ACC112 (cell line): ENCODE data around the gene THSD7B.

Experiments
- H2AFZ ChIP-seq: fragments of 200-600 bp; sonication (generic); one replicate; pipeline ENCODE4 v1.6.0; 2017; ENCODE audit warnings: antibody characterized with exemption, low read length; ENCODE audit not compliant: unreplicated experiment
- H3K27ac ChIP-seq: fragments of 200-600 bp; sonication (generic); 2 replicates; pipeline ENCODE4 v1.5.1; 2014; ENCODE audit warnings: low read depth, mild to moderate bottlenecking, antibody characterized with exemption, low read length, moderate library complexity
- H3K27me3 ChIP-seq: fragments of 200-600 bp; sonication (generic); 2 replicates; pipeline ENCODE4 v1.6.1; 2014; ENCODE audit warnings: mild to moderate bottlenecking, antibody characterized with exemption, low read length, moderate library complexity, mixed read lengths; ENCODE audit not compliant: insufficient read depth
- H3K36me3 ChIP-seq: fragments of 200-600 bp; sonication (generic); 2 replicates; pipeline ENCODE4 v1.6.1; 2016; ENCODE audit warnings: mild to moderate bottlenecking, antibody characterized with exemption, low read length, moderate library complexity, mixed read lengths; ENCODE audit not compliant: insufficient read depth
- H3K4me1 ChIP-seq: fragments of 200-600 bp; sonication (generic); one replicate; pipeline ENCODE4 v1.6.1; 2016; ENCODE audit warnings: low read length, mixed read lengths; ENCODE audit not compliant: insufficient read depth, unreplicated experiment, control insufficient read depth
- H3K4me3 ChIP-seq: fragments of 200-600 bp; sonication (generic); 2 replicates; pipeline ENCODE4 v1.5.1; 2014; ENCODE audit warnings: mild to moderate bottlenecking, low read depth, low read length
- H3K79me2 ChIP-seq: fragments of 200-600 bp; sonication (generic); one replicate; pipeline ENCODE4 v1.6.0; 2016; ENCODE audit warnings: low read length; ENCODE audit not compliant: control insufficient read depth, unreplicated experiment, insufficient read depth

The THSD7B gene

GRCh38 chr2:136801661-136802060 lies 36.3 kb downstream of the THSD7B start:
- no peaks in the 10 kb centered on the region for H3K36me3 ChIP-seq
- no peak overlapping the region for H2AFZ ChIP-seq
- no peak overlapping the region for H3K4me3 ChIP-seq
- no peaks in the 10 kb centered on the region for H3K27me3 ChIP-seq
- H3K4me1 ChIP-seq = no peaks in the 10 kb centered on the region
- no peaks in the 10 kb centered on the region for H3K79me2 ChIP-seq
- no peak overlapping the region for H3K27ac ChIP-seq

GRCh38 chr2:136809998-136810397 lies 44.7 kb downstream of the THSD7B start:
- Histone ChIP-seq H3K27me3 (no peaks in the 10 kb centered on the region), H3K4me3 (no peak overlapping the region), H2AFZ (no peak overlapping the region), H3K36me3 (no peaks in the 10 kb centered on the region), H3K4me1 (no peaks in the 10 kb centered on the region), H3K79me2 (no peaks in the 10 kb centered on the region), H3K27ac (no peak overlapping the region)

DNA sequence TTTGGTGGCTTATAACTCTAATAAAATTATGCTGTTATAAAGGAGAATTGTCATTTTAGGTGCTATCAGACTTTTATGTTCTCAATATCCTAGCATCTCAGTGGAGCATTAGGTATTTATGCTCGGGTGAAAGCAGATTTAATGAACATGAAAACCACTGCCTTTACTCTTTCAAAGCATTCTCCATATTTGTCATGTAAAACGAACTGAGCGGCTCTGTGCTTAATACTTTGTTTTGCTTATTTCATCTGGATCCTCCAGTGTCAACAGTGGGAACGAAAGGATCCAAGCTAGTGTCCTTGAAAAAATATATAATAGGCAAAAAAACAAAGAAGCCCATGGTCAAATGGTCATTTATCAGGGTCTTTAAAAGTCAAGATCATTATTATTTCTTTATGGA lies 53.5 kb downstream of the THSD7B start:
- Histone ChIP-seq H3K27ac (no peak overlapping the region), H3K79me2 (no peaks in the 10 kb centered on the region), H3K4me1 (no peaks in the 10 kb centered on the region), H2AFZ (no peak overlapping the region), H3K36me3 (no peaks in the 10 kb centered on the region), H3K27me3 (no peaks in the 10 kb centered on the region), H3K4me3 (no peak overlapping the region)

GRCh38 chr2:136823291-136823690 lies 57.9 kb downstream of the THSD7B start:
- Histone ChIP-seq H3K4me1 (no peaks in the 10 kb centered on the region), H3K27me3 (peaks cover 4% of the 10 kb centered on the region; the same call in 1 of the 2 replicates), H3K4me3 (no peak overlapping the region), H3K79me2 (no peaks in the 10 kb centered on the region), H3K36me3 (no peaks in the 10 kb centered on the region), H2AFZ (no peak overlapping the region), H3K27ac (no peak overlapping the region)

GRCh38 chr2:136828162-136828561 lies 62.8 kb downstream of the THSD7B start:
- no peaks in the 10 kb centered on the region for H3K79me2 ChIP-seq
- no peak overlapping the region for H2AFZ ChIP-seq
- H3K27ac ChIP-seq = no peak overlapping the region
- no peak overlapping the region for H3K4me3 ChIP-seq
- H3K36me3 ChIP-seq = no peaks in the 10 kb centered on the region
- no peaks in the 10 kb centered on the region for H3K4me1 ChIP-seq
- H3K27me3 ChIP-seq = peaks cover 4% of the 10 kb centered on the region; the same call in 1 of the 2 replicates

DNA sequence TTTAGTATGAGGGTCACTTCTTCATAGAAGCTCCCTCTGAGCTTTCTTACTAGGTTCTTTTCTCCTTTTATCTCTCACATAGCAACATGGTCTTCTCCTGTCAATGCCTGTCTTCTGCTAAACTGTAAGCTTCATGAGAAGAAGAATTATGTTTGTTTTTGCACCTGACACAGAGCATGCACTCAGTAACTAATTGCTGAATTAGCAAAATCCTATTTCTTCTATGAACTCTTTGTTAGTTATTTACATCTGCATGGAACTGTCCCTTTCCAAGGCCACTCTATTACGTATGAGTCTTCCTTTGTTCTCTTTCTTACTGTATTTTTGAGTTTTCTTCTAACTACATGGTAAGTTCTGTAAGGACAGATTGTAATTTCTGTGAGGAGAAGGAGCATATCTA lies 63.4 kb downstream of the THSD7B start:
- no peak overlapping the region for H3K27ac ChIP-seq
- no peak overlapping the region for H2AFZ ChIP-seq
- H3K36me3 ChIP-seq = no peaks in the 10 kb centered on the region
- H3K27me3 ChIP-seq = peaks cover 4% of the 10 kb centered on the region; the same call in 1 of the 2 replicates
- H3K4me1 ChIP-seq = no peaks in the 10 kb centered on the region
- no peak overlapping the region for H3K4me3 ChIP-seq
- no peaks in the 10 kb centered on the region for H3K79me2 ChIP-seq

DNA sequence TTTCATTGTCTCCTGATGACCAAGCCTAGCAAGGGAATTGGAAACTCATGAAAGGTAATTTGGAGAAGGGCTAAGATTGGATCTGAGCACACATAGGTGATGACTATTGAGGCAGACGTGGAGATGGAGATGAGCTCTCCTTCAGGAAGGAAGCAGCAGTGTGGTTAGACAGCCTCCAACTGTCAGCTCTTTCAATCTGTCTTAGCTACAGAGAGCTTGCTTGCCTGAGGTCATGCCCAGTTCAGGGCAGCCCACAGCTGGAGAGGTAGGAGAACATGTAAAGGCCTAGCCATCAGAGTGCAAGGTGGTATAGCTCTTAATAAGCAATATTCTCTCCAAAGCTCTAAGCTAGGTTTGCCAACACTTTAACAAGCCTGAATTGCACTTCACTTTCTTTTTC lies 79.2 kb downstream of the THSD7B start:
- H2AFZ ChIP-seq = no peak overlapping the region
- no peaks in the 10 kb centered on the region for H3K4me1 ChIP-seq
- H3K27me3 ChIP-seq = peaks cover 3% of the 10 kb centered on the region; the same call in 1 of the 2 replicates
- no peak overlapping the region for H3K4me3 ChIP-seq
- no peaks in the 10 kb centered on the region for H3K79me2 ChIP-seq
- no peak overlapping the region for H3K27ac ChIP-seq
- no peaks in the 10 kb centered on the region for H3K36me3 ChIP-seq

- Histone ChIP-seq H3K27ac (no peak overlapping the region), H2AFZ (no peak overlapping the region), H3K4me1 (no peaks in the 10 kb centered on the region), H3K4me3 (no peak overlapping the region), H3K27me3 (no peaks in the 10 kb centered on the region; the same call in 1 of the 2 replicates), H3K36me3 (no peaks in the 10 kb centered on the region), H3K79me2 (no peaks in the 10 kb centered on the region)
Observed at GRCh38 chr2:136858656-136859055, 93.3 kb downstream of the THSD7B start.

DNA sequence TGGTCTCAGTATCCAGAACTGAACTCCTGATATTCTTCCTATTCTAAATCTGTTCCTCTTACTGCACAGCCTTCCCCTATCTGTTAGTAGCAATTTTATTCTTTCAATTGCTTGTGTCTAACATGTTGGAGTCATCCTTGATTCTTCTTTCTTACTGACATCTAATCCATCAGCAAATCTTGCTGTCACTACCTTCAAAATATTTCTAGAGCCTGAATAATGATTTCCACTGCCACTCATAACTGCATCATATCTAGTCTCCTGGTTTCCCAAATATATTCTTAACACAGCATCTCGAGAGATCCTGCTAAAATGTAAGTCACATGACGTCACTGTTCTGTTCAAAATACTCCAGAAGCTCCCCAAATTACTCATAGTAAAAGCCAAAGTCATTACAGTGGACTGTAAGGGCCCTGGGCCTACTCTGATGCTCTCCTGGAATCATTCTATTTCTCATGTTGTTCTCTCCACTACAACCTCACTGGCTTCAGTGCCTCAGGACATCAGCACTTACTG lies 95.2 kb downstream of the THSD7B start:
- Histone ChIP-seq H3K4me1 (no peaks in the 10 kb centered on the region), H3K79me2 (no peaks in the 10 kb centered on the region), H3K36me3 (no peaks in the 10 kb centered on the region), H3K27ac (no peak overlapping the region), H2AFZ (no peak overlapping the region), H3K4me3 (no peak overlapping the region), H3K27me3 (peaks cover 5% of the 10 kb centered on the region; the same call in 1 of the 2 replicates)

DNA sequence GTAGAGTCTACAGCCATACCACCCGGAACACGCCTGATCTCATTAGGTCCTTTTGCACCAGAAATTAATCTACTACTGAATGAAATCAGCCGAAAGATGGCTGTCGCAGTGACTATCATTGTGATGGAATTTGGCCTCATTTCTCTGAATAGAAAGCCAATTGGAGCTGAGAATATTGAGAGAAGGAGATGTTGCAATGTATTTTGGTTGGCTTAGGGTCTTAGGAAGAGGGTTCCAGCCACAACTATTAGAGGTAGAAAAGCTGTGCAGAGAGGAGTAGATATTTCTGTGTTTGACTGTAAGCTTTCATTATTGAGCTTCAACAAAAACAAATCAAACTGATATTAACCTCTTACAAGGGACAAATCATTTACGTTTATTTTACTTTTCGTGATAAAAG lies 98.1 kb downstream of the THSD7B start:
- Histone ChIP-seq H3K79me2 (no peaks in the 10 kb centered on the region), H3K27me3 (peaks cover 5% of the 10 kb centered on the region; the same call in 1 of the 2 replicates), H3K36me3 (no peaks in the 10 kb centered on the region), H3K4me1 (no peaks in the 10 kb centered on the region), H3K27ac (no peak overlapping the region), H3K4me3 (no peak overlapping the region), H2AFZ (no peak overlapping the region)

DNA sequence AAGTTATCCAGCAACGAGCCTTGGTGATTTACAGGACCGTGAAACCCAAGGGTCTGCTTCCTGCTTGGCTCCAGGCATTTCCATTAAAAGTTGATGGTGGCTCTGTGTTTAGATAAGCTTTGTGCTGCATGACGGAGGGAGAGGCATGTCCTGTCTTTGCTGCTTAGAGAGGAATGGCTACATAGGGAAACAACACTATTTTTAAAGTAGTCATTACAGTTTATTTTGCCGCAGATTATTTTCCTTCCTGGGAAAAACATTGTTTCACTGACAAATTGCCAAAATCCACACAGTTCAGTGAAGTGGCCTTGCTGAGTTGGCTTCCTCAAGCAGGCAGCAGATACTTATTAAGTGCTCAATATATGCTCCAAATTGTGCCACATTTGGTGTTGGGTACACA lies 98.5 kb downstream of the THSD7B start:
- Histone ChIP-seq H3K79me2 (no peaks in the 10 kb centered on the region), H2AFZ (no peak overlapping the region), H3K4me3 (no peak overlapping the region), H3K27ac (no peak overlapping the region), H3K36me3 (no peaks in the 10 kb centered on the region), H3K27me3 (peaks cover 5% of the 10 kb centered on the region; the same call in 1 of the 2 replicates), H3K4me1 (no peaks in the 10 kb centered on the region)
